HG02588 (cell line): ENCODE results near the gene TXNDC16.
"Not testable (repeated sequence)": the region's sequence is repeated elsewhere in the genome, so short reads cannot be mapped to it uniquely, and the experiment has no call there.

Experiments
- ATAC-seq: cut with Tn5 transposase; IDR thresholded peaks from one replicate; pipeline ENCODE4 v1.9.1; 2021; ENCODE audit warnings: mild to moderate bottlenecking, moderate library complexity; ENCODE audit not compliant: unreplicated experiment

TXNDC16 gene, protein sequence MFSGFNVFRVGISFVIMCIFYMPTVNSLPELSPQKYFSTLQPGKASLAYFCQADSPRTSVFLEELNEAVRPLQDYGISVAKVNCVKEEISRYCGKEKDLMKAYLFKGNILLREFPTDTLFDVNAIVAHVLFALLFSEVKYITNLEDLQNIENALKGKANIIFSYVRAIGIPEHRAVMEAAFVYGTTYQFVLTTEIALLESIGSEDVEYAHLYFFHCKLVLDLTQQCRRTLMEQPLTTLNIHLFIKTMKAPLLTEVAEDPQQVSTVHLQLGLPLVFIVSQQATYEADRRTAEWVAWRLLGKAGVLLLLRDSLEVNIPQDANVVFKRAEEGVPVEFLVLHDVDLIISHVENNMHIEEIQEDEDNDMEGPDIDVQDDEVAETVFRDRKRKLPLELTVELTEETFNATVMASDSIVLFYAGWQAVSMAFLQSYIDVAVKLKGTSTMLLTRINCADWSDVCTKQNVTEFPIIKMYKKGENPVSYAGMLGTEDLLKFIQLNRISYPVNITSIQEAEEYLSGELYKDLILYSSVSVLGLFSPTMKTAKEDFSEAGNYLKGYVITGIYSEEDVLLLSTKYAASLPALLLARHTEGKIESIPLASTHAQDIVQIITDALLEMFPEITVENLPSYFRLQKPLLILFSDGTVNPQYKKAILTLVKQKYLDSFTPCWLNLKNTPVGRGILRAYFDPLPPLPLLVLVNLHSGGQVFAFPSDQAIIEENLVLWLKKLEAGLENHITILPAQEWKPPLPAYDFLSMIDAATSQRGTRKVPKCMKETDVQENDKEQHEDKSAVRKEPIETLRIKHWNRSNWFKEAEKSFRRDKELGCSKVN

DNA sequence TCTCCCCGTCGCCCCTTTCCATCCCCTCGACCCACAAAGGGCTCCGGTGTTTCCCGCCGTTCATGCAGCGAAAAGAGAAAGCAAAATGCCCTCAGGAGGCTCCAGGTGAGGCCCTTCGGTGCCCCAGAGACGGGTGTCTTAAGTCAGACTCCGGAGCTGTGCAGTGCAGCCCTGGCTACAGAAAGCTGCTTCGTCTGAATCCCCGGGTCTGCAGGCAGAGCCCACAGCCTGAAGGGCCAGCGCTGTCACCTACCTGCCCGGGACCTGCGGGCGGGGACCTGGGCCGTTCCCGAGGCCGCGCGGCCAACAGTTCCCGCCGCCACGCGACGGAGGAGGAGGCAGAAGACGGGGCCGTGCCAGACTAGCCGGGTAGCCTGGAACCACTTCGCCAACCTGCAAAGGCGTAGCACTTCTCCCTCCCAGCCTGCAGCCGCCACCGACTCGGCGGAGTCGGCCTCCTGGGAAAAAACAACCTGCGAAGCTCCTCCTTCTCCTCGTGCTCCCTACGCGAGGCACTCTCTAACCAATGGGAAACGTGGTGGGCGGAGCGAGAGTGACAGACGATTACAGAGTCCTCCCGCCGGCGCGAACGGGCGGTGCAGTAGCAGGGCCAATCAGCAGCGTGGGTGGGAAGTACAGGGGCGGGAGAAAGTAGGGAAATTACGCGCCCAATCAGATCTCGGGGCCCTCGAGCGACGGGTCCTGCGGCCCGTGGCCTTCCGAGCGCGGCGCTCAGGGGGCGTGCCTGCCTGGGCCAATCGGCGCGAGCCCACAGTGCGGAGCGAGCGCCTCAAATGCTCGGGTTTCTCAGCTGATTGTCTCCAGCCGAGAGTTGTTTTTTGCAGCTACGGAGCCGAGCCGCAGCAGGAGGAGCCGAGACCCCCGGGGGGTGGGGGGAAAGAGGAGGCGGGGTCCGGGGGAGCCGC lies at the start of gene TXNDC16, which contains the start of gene GPR137C:
Gene TXNDC16 (minus strand): TSS at position 443 of the 926 bp plus-strand sequence. CDS start 8,948 bp downstream, outside the sequence.
Gene GPR137C (plus strand): TSS at position 774 of the 926 bp plus-strand sequence. CDS start 312 bp downstream, outside the sequence.
- ATAC-seq: peak; percentile 97

DNA sequence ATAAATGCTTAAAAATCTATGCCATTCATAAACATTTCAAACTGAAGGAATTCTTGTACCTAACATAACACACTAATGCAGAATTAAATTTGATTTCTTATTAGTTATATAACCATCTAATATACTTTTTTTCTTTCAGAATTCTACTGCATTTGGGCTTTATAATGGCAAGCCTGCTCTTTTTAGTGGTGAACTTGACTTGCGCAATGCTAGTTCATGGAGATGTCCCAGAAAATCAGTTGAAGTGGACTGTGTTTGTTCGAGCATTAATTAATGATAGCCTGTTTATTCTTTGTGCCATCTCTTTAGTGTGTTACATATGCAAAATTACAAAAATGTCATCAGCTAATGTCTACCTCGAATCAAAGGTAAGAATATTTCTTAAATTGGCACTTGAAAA lies 47.7 kb upstream of the TXNDC16 start:
- ATAC-seq: no peak

DNA sequence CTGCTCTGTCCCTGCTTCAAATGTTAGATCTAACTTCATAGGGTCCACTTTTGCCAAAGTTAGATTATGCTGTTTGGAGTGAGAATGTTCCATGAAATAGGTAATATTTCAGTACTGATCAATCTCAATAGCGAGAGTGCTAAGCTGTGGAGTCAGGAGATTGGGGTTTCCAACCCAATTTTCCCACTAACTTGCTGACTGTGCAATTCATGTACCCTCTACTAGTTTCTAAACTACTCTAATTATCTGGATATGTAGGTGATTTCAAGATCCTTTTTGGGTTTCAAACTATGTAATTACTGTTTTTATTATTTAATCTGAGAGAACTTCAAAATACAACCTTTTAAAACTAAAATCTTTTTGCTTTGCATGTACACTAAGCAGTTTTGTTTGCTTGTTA lies 46.3 kb upstream of the TXNDC16 start:
- ATAC-seq: no peak

DNA sequence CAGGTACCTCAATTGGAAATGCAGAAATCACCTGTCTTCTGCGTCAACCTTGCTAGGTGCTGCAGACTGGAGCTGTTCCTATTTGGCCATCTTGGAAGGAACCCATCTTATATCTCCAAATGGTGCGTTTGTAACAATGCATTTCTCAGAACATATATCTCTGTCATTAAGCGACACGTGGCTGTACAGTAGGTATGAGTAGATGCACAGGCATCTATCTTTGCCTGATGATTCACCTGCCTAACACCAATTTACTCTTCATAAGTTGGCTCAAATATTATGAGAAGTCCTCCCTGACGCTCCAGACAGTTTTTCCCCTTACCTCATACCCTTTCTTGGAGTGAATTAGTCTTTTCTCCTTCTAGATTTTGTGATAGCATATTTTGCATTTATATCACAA lies 44.6 kb upstream of the TXNDC16 start:
- no peak for ATAC-seq

DNA sequence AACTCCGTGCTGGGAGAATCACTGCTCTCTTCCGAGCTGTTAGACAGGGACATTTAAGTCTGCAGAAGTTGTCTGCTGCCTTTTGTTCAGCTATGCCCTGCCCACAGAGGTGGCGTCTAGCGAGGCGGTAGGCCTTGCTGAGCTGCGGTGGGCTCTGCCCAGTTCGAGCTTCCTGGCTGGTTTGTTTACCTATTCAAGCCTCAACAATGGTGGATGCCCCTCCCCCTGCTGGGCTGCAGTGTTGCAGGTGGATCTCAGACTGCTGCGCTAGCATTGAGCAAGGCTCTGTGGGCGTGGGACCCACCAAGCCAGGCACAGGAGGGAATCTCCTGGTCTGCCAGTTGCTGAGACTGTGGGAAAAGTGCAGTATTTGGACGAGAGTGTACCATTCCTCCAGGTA lies 44.0 kb upstream of the TXNDC16 start:
- no peak for ATAC-seq

DNA sequence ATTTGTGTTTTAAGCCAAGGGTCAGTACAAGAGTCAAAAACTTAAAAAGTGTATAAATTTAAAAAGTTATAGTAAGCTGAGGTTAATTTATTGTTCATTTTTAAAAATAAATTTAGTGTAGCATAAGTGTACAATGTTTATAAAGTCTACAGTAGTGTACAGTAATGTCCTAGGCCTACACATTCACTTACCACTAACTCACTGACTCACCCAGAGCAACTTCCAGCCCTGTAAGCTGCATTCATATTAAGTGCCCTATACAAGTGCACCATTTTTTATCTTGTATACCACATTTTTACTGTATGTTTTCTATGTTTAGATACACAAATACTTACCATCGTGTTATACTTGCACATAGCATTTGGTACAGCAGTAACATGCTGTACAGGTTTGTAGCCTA lies 38.0 kb upstream of the TXNDC16 start:
- no peak for ATAC-seq

DNA sequence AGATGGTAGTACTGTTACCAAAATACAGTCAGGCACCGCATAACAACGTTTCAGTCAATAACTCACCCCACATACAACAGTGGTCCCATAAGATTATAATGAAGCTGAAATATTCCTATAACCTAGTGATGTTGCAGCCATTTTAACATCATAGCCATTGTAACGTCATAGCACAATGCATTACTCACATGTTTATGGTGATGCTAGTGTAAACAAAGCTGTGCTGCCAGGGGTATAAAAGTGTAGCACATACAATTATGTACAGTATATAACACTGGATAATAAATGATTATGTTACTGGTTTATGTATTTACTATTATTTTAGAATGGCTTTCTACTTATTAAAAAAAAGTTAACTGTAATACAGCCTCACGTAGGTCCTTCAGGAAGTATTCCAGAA lies 37.3 kb upstream of the TXNDC16 start:
- ATAC-seq: no peak

DNA sequence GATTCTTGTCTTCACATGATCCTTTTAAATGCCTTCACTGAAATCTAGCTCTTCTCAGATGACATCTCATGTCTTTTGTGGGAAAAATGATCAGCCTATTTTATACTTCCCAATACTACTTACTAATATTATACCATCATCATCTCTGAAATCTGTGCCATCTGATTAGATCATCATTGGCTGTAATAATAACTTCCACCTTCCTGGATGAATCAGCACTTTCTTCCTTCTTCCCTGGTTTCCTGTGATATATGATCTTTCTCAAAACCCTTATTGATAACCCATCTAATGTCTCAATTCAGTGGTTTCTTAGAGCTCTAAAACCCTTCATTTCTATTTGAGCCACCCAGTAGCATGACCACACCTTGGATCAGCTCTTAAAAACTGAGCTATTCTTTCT lies 31.2 kb upstream of the TXNDC16 start:
- no peak for ATAC-seq

DNA sequence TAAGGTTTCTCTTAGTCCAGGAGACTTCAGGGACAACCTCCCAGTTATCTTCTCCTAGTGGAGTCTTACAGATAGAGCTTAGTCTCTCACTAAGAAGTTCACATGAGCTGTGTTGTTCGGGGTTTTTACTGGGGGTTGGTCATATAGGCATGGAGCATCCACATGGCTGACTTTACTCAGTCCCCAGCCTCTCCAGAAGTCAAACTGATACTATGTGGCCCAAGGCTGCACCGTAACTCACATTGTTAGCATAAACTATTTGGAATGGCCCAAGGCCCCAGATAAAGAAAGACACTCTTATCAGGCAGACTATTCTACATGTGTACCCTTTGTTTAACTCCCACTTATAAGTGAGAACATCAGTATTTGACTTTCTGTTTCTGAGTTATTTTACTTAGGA lies 23.6 kb upstream of the TXNDC16 start:
- ATAC-seq: no peak

DNA sequence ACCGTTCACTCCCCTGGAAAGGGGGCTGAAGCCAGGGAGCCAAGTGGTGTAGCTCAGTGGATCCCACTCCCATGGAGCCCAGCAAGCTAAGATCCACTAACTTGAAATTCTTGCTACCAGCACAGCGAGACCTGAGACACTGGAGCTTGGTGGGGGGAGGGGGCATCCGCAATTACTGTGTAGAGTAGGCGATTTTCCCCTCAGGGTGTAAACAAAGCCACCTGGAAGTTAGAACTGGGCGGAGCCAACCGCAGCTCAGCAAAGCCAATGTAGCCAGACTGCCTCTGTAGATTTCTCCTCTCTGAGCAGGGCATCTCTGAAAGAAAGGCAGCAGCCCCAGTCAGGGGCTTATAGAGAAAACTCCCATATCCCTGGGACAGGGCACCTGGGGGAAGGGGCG lies 16.1 kb upstream of the TXNDC16 start:
- ATAC-seq: not testable (repeated sequence)

DNA sequence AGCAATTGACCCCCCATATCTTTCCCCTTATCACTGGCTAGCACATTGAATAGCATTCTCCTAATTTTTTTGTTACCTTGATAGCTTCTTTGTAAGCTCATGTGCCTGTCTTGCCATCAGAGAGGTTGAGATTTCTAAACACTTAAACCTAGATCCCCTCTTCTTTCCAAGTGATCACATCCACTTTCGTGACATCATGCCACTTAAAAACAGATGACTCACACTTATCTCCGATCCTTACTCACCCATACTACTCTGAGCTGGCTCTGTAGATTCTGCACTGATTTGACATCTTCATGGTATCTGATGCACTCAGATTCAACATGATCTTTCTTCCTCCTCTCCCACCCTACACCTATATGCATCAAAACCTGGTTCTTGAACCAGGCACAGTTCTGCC lies 10.8 kb upstream of the TXNDC16 start:
- no peak for ATAC-seq

DNA sequence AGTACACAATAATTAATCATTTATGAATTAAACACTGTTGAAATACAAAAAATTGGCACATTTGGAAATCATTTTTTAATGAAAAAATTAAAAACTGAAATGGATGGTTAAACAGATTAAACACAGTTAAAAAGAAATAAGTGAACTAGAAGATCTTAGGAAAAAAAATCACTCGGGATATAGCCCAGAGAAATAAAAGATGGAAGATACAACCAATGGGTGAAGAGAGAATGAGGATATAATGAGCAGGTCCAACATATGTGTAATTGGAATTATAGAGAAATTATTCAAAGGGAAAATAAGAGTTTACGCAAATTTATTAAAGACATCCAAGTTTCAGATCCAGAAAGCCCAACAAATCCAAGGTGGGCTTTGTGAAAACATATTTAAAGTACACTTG lies 6.4 kb upstream of the TXNDC16 start:
- no peak for ATAC-seq

DNA sequence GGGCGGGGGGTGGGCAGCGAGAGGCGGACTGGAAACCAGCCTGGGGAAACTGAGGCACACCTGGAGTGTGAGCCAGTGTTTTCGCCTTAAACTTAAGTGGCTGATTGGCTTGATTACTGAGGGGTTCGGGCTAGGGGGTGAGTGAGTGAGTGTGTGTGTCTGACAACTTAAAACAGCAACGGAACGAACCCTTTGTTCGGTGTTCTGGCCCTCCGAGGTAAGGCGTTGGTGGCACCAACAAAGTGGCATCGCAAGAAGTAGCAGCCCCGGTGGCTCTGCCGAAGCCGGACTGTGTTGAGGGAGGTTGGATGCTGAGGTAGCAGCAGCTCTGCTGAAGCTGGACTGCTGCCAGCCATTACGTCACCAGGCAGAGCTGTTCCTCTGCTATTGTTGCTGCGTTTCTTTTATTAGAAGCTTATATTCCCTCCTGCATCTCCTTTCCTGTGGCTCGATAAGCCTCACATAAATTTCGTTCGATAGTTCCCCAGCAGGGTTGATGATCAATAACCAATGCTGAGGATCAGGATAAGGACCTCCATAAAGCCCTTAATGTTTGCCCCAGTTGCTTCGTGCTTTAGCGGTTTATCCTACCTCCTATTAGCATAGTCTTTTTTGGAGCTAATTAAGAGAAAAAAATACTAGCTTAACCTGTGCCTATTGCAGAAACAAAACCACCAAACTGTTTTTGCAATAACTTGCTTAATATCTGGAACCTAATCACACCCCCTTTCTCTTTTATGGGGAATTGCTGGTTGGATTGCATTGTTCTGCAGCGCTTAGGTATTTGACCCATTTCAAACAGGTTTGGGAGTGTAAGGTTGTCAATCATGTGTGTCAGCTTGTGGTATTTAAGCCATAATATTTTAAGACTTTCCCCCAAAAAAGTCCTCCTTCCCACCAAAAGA lies 1.6 kb upstream of the TXNDC16 start:
- ATAC-seq: no peak

DNA sequence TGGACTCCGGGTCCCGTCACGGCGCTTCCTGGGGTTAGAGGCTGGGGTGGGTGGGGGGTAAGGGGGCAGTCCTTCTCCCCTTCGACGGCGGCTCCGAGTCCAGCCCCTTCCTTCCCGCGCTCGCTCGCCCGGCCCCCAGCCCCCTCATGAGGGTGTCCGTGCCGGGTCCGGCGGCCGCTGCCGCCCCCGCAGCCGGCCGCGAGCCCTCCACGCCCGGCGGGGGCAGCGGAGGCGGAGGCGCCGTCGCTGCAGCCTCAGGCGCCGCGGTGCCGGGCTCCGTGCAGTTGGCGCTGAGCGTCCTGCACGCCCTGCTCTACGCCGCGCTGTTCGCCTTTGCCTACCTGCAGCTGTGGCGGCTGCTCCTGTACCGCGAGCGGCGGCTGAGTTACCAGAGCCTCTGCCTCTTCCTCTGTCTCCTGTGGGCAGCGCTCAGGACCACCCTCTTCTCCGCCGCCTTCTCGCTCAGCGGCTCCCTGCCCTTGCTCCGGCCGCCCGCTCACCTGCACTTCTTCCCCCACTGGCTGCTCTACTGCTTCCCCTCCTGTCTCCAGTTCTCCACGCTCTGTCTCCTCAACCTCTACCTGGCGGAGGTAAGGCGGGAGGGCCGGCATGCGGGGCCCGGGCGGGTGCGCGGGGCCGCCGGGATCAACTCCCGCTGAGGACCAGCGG lies 831 bp upstream of the TXNDC16 start:
- ATAC-seq: peak; percentile 18

DNA sequence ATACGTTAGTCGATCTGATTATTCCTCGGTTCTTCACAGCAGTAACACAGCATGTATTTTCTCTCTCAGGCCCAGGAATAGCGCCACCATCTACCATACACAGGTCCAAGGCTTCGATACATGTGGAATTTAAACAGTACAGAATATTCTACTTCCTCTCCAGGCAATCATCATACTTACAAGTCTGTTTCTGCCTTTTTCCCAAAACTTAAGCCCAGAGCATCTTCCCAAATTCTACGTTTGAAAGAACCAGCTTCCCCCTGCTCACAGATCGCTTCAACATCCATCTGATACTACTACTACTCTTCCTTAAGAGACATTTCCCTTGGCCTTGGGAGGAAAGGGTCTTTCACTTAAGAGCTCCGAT lies 626 bp downstream of the TXNDC16 start:
- no peak for ATAC-seq

DNA sequence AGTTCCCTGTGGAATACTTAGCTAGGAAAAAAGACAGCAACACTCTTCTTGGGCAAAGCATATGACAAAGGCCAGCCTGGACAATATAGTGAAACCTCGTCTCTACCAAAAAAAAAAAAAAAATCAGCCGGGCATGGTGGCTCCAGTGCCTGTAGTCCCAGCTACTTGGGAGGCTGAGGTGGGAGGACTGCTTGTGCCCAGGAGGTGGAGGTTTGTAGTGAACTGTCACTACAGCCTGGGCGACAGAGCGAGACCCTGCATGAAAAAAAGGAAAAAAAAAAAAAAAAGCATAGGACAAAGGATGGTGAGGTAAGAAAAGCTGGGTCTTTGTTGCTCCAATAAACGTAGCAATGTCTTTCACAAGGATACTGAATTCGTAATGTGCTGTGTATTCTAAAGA lies 1.1 kb downstream of the TXNDC16 start:
- ATAC-seq: no peak

DNA sequence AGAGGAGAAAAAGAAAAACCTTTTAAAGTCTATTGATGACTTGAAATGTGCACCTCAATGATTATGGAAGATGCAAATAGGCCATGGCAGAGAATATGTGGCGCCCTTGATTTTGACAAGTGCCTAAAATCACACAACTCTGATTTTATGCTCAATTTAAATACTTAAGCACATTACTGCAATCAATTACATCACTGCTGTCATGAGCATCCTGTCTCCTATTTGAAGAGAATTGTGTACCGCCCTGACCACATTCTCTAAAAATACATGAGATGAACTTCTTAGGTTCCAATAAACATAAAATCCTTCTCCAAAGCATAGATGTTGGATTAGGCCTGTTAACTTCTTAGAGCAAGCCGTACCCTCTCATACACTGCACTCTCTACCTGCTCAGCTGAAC lies 1.6 kb downstream of the TXNDC16 start:
- ATAC-seq: no peak

DNA sequence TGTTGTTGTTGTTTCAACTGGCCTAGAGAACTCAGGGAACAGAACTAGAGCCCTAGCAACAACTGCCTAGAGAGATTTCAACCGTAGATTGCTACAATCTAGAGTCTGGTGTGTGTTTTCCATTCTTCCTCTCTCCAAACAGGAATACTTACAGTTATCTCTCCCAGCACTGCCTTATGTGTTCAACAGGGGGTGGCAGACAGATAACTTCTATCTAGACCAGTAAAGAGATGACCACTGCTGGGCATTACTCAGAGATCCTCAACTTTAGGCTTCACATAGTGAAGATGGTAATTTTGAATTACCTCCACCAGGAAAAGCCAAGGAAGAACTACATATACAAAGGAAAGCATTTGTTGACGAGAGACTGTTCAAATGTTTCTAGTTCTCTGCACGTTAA lies 4.8 kb downstream of the TXNDC16 start:
- no peak for ATAC-seq

DNA sequence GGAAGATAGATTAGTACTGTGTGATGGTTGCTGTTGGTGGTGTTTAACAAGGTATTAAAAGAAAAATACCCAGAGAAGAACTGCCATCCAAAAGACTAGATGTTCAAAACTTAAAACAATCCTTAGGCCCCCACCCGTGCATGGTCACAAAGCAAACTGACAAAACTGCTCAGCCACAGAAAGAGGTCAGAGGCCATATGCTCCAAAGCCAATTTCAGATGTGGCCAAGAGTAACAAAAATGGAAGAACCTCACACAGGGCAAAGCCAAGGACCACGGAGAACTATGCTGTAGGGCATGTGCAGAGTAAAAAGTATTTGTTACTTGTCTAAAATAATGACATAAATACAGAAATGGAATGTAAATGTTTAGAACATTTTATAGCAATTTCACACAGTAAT lies 5.3 kb downstream of the TXNDC16 start:
- no peak for ATAC-seq

DNA sequence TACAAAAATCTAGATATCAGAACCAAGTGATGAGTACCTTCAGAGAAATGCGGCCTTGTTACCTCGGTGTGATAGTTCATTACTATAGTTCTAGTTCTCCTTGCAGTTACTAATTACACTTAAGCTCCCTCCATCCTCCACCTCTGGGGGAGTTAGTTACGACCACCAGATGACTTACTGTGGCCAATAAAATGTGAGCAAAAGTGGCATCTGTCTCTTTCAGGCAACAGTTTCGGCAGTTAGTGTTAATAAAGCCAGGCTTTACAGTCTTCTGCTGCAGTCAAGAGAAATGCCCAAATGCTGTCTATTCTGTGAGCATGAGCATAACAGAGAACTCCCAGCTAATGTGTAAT lies 6.0 kb downstream of the TXNDC16 start:
- no peak for ATAC-seq
